Neuronal stem cell (in vitro differentiated cells): ENCODE results near the gene PABPC1L2B.
"Not testable (repeated sequence)": the region's sequence is repeated elsewhere in the genome, so short reads cannot be mapped to it uniquely, and the experiment has no call there.

Source experiments
- DNase-seq: peaks from one replicate; pipeline ENCODE4 v3.0.0-alpha.2; 2013; ENCODE audit warnings: low spot score
- H2AFZ ChIP-seq: one replicate; pipeline ENCODE4 v1.6.1; 2013; ENCODE audit warnings: mild to moderate bottlenecking, low read length, inconsistent platforms
- H2AK5ac ChIP-seq: 2 replicates; pipeline ENCODE4 v1.6.1; 2013; ENCODE audit warnings: low read depth, mild to moderate bottlenecking, inconsistent platforms, low read length, moderate library complexity, mixed read lengths
- H2BK120ac ChIP-seq: 2 replicates; pipeline ENCODE4 v1.6.1; 2013; ENCODE audit warnings: low read depth, mild to moderate bottlenecking, inconsistent platforms, low read length, moderate library complexity, mixed read lengths
- H2BK12ac ChIP-seq: one replicate; pipeline ENCODE4 v1.6.1; 2013; ENCODE audit warnings: low read length, inconsistent platforms
- H2BK15ac ChIP-seq: 2 replicates; pipeline ENCODE4 v1.6.1; 2013; ENCODE audit warnings: mild to moderate bottlenecking, low read length, inconsistent platforms, mixed read lengths
- H2BK5ac ChIP-seq: one replicate; pipeline ENCODE4 v1.6.1; 2013; ENCODE audit warnings: inconsistent platforms, mild to moderate bottlenecking, low read length, moderate library complexity
- H3K14ac ChIP-seq: one replicate; pipeline ENCODE4 v1.6.1; 2013; ENCODE audit warnings: low read length, inconsistent platforms
- H3K18ac ChIP-seq: 2 replicates; pipeline ENCODE4 v1.6.1; 2013; ENCODE audit warnings: low read length, inconsistent platforms
- H3K23ac ChIP-seq: 2 replicates; pipeline ENCODE4 v1.6.1; 2013; ENCODE audit warnings: low read depth, mild to moderate bottlenecking, mixed read lengths, low read length, inconsistent platforms; ENCODE audit not compliant: poor library complexity
- H3K27ac ChIP-seq: replicated peaks from 3 replicates; pipeline ENCODE4 v1.5.1; 2013; ENCODE audit warnings: low read length, inconsistent platforms
- H3K27me3 ChIP-seq, 3 experiments: 2 replicates each; pipeline ENCODE4 v1.6.1; 2013; ENCODE audit warnings: low read length in 3 of 3, mild to moderate bottlenecking in 2 of 3, inconsistent platforms in 1 of 3, low read depth in 1 of 3, mixed read lengths in 1 of 3, moderate library complexity in 1 of 3; ENCODE audit not compliant: control insufficient read depth in 3 of 3, insufficient read depth in 3 of 3
- H3K36me3 ChIP-seq, 2 donors: replicated peaks in 1 of 2; 2 replicates each; pipeline ENCODE4 v1.6.1; 2013; ENCODE audit warnings: low read length in 2 of 2; ENCODE audit not compliant: control insufficient read depth in 2 of 2, insufficient read depth in 2 of 2
- H3K4ac ChIP-seq: 2 replicates; pipeline ENCODE4 v1.6.1; 2013; ENCODE audit warnings: inconsistent platforms, mild to moderate bottlenecking, low read length, moderate library complexity
- H3K4me1 ChIP-seq, 2 donors: 1 replicate in 1 of 2; 2 replicates in 1 of 2; pipeline ENCODE4 v1.6.1; 2013; ENCODE audit warnings: low read length in 2 of 2, low read depth in 1 of 2; ENCODE audit not compliant: control insufficient read depth in 2 of 2, insufficient read depth in 1 of 2
- H3K4me2 ChIP-seq: one replicate; pipeline ENCODE4 v1.6.1; 2013; ENCODE audit warnings: mild to moderate bottlenecking, low read length, inconsistent platforms; ENCODE audit not compliant: insufficient read depth, poor library complexity, severe bottlenecking
- H3K4me3 ChIP-seq, 2 donors: 2 replicates each; pipeline ENCODE4 v1.5.1; 2013; ENCODE audit warnings: low read length in 2 of 2, mild to moderate bottlenecking in 2 of 2, inconsistent platforms in 1 of 2, moderate library complexity in 1 of 2
- H3K79me1 ChIP-seq: one replicate; pipeline ENCODE4 v1.6.1; 2013; ENCODE audit warnings: low read depth, mild to moderate bottlenecking, inconsistent platforms, low read length, moderate library complexity
- H3K9ac ChIP-seq: one replicate; pipeline ENCODE4 v1.6.1; 2013; ENCODE audit warnings: mild to moderate bottlenecking, low read depth, low read length, inconsistent platforms; ENCODE audit not compliant: poor library complexity
- H3K9me3 ChIP-seq, 2 donors: replicated peaks in 1 of 2; 2 replicates each; pipeline versions ENCODE3 to v1.6.1; 2013; ENCODE audit warnings: low read length in 2 of 2, mild to moderate bottlenecking in 2 of 2, inconsistent platforms in 1 of 2, low read depth in 1 of 2, mixed read lengths in 1 of 2, moderate library complexity in 1 of 2; ENCODE audit not compliant: control insufficient read depth in 2 of 2, insufficient read depth in 1 of 2
- H4K8ac ChIP-seq: one replicate; pipeline ENCODE4 v1.6.1; 2013; ENCODE audit warnings: low read depth, mild to moderate bottlenecking, inconsistent platforms, low read length, moderate library complexity
- H4K91ac ChIP-seq: one replicate; pipeline ENCODE4 v1.6.1; 2013; ENCODE audit warnings: low read length, low read depth, mild to moderate bottlenecking, inconsistent platforms; ENCODE audit not compliant: poor library complexity
- WGBS, 2 donors: extraction: QIAGEN DNeasy Blood & Tissue Kit; methylation state at CpG; one replicate each; pipeline ENCODE4 v1.1.7; 2013; ENCODE audit warnings: missing lambda C conversion rate in 2 of 2, mixed read lengths in 1 of 2; ENCODE audit not compliant: insufficient read length in 2 of 2, insufficient replicate concordance in 1 of 2; ENCODE audit errors: extremely low coverage in 2 of 2; 5-methylcytosine and 5-hydroxymethylcytosine counted together

The PABPC1L2B gene

GRCh38 chrX:72980894-72981469 lies 21.8 kb upstream of the PABPC1L2B start:
- not testable (repeated sequence) for H2AFZ ChIP-seq, H3K4me1 ChIP-seq, H3K4ac ChIP-seq, H3K4me3 ChIP-seq, H4K8ac ChIP-seq, H3K9ac ChIP-seq, H3K36me3 ChIP-seq, H3K27ac ChIP-seq, H2BK5ac ChIP-seq, H3K4me2 ChIP-seq, H2BK12ac ChIP-seq, H3K79me1 ChIP-seq, H2BK120ac ChIP-seq, H3K14ac ChIP-seq, H3K27me3 ChIP-seq, H3K9me3 ChIP-seq, H3K18ac ChIP-seq, H2AK5ac ChIP-seq, H4K91ac ChIP-seq, H3K23ac ChIP-seq, H2BK15ac ChIP-seq, DNase-seq
- WGBS, 2 donors: no CpG with 5 or more reads among the region's 5 CpGs

DNA sequence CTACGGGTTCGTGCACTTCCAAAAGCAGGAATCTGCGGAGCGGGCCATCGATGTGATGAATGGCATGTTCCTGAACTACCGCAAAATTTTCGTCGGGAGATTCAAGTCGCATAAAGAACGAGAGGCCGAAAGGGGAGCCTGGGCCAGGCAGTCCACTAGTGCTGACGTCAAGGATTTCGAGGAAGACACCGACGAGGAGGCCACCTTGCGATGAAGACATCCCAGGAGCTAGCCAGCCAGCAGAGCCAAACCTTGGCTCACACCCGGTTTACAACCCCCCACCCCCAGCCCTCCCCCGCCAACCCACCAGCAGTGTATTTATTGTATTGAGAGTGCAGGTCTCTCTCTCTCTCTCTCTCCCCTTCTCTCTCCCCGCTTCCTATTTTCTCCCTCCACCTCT lies 1.3 kb downstream of the PABPC1L2B start:
- not testable (repeated sequence) for H3K9ac ChIP-seq, H3K4ac ChIP-seq, H3K4me3 ChIP-seq, H2BK15ac ChIP-seq, H2BK5ac ChIP-seq, H3K27ac ChIP-seq, H3K23ac ChIP-seq, H2BK120ac ChIP-seq, DNase-seq, H4K8ac ChIP-seq, H2AFZ ChIP-seq, H3K79me1 ChIP-seq, H4K91ac ChIP-seq, H3K36me3 ChIP-seq, H2AK5ac ChIP-seq, H3K14ac ChIP-seq, H3K4me2 ChIP-seq, H3K4me1 ChIP-seq, H3K9me3 ChIP-seq, H2BK12ac ChIP-seq, H3K18ac ChIP-seq
- H3K27me3 ChIP-seq: peaks cover 0 to 17% (median 3%) of the 10 kb centered on the region in 3 experiments
- no CpG with 5 or more reads among the region's 19 CpGs for WGBS, 2 donors

DNA sequence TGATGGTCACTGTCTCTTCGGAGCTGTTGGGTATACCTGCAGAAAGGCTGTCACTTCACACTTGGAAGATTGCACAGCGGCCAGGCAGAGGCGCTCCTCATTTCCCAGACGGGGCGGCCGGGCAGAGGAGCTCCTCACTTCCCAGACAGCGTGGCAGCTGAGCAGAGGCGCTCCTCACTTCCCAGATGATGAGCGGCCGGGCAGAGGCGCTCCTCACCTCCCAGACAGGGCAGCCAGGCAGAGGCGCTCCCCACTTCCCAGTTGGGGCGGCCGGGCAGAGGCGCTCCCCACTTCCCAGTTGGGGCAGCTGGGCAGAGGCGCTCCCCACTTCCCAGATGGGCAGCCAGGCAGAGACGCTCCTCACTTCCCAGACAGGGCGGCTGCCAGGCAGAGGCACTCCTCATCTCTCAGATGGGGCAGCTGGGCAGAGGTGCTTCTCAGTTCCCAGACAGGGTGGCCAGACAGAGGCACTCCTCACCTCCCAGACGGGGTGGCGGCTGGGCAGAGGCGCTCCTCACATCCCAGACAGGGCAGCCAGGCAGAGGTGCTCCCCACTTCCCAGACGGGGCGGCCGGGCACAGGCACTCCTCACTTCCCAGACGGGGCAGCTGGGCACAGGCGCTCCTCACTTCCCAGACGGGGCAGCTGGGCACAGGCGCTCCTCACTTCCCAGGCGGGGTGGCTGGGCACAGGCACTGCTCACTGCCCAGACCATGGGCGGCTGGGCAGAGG lies 18.8 kb downstream of the PABPC1L2B start:
- H2AK5ac ChIP-seq: no peak overlapping the region
- no peaks in the 10 kb centered on the region for H3K79me1 ChIP-seq
- no peaks in the 10 kb centered on the region for H3K36me3 ChIP-seq
- H2BK120ac ChIP-seq: no peak overlapping the region
- no peak overlapping the region for H3K18ac ChIP-seq
- no peak overlapping the region for H4K91ac ChIP-seq
- no peak overlapping the region for H2BK12ac ChIP-seq
- no peak overlapping the region for H2BK5ac ChIP-seq
- H3K23ac ChIP-seq: no peak overlapping the region
- no peak overlapping the region for H3K27ac ChIP-seq
- no peak overlapping the region for H4K8ac ChIP-seq
- no peak for DNase-seq
- H3K4me1 ChIP-seq: no peaks in the 10 kb centered on the region
- H3K9me3 ChIP-seq: no peaks in the 10 kb centered on the region
- H3K4me2 ChIP-seq: no peak overlapping the region
- H3K27me3 ChIP-seq: no peaks in the 10 kb centered on the region
- H2BK15ac ChIP-seq: no peak overlapping the region
- no peak overlapping the region for H3K14ac ChIP-seq
- WGBS, 2 donors: no CpG with 5 or more reads among the region's 30 CpGs
- no peak overlapping the region for H3K4me3 ChIP-seq
- H3K4ac ChIP-seq: no peak overlapping the region
- no peak overlapping the region for H2AFZ ChIP-seq
- H3K9ac ChIP-seq: no peak overlapping the region

DNA sequence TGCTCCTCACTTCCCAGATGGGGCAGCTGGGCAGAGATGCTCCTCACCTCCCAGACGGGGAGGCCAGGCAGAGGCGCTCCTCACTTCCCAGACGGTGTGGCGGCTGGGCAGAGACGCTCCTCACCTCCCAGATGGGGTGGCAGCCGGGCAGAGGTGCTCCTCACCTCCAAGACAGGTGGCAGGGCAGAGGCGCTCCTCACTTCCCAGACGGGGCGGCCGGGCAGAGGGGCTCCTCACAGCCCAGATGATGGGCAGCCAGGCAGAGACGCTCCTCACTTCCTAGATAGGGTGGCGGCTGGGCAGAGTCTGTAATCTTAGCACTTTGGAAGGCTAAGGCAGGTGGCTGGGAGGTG lies 19.3 kb downstream of the PABPC1L2B start:
- not testable (repeated sequence) for H3K9ac ChIP-seq, H3K4me3 ChIP-seq, H3K27ac ChIP-seq, H3K4me1 ChIP-seq, H2BK120ac ChIP-seq, DNase-seq, H3K18ac ChIP-seq, H3K36me3 ChIP-seq, H2BK15ac ChIP-seq, H3K79me1 ChIP-seq, H3K14ac ChIP-seq, H3K4ac ChIP-seq, H2BK5ac ChIP-seq, H2AK5ac ChIP-seq, H3K9me3 ChIP-seq, H4K91ac ChIP-seq, H2BK12ac ChIP-seq, H4K8ac ChIP-seq, H3K23ac ChIP-seq, H3K4me2 ChIP-seq, H3K27me3 ChIP-seq, H2AFZ ChIP-seq
- no CpG with 5 or more reads among the region's 12 CpGs for WGBS, 2 donors
